HCT116 (cell line): Measurements from ENCODE around the gene HAX1. TPM values are rescaled to one million over a fixed set of nuclear protein-coding genes. Genes with fewer than 3 reads are reported as not detected.

ENCODE experiments used
- ATAC-seq: fragments of 200-7000 bp; cut with Tn5 transposase; 2 replicates; pipeline ENCODE4 v1.9.1; 2020; ENCODE audit warnings: mild to moderate bottlenecking, moderate library complexity
- BruUV-seq: library from RNA; stranded (reverse); fragments of 400-500 nt; replicated peaks from 2 replicates; lab custom pipeline; 2021; lab: Mats Ljungman, UMichigan
- CTCF ChIA-PET: fragments of 300-600 bp; sonication (Branson Sonifier 250); formaldehyde crosslinking; loops from one replicate; lab custom pipeline; 2021; ENCODE audit warnings: antibody characterized with exemption; lab: Charles Lee
- POLR2A ChIA-PET: fragments of 300-600, 350-600 bp; sonication (Branson Sonifier 250); formaldehyde crosslinking; loops from one replicate; lab custom pipeline; 2021; ENCODE audit warnings: antibody characterized with exemption; lab: Charles Lee
- RAD21 ChIA-PET, 2 experiments: fragments of 300-600 bp; sonication (Branson Sonifier 250); formaldehyde crosslinking; loops; one replicate each; lab custom pipeline; 2023; ENCODE audit warnings: low total read pairs in 2 of 2; ENCODE audit not compliant: uncharacterized antibody in 2 of 2, unreplicated experiment in 2 of 2, low non-redundant PET in 1 of 2; lab: Charles Lee
- DNase-seq: peaks from one replicate; pipeline ENCODE4 v3.0.0-alpha.2; 2010; ENCODE audit warnings: low read depth, low spot score
- H2AFZ ChIP-seq: fragments of 200-600 bp; shearing (Covaris generic), sonication (generic); 2 replicates; pipeline ENCODE4 v1.6.1; 2017; ENCODE audit warnings: low read depth, mixed run types, mixed read lengths, antibody characterized with exemption, low read length; ENCODE audit not compliant: poor library complexity, severe bottlenecking
- H3K27ac ChIP-seq: 2 replicates; pipeline ENCODE4 v1.5.1; 2012; ENCODE audit warnings: low read depth, low read length
- H3K27me3 ChIP-seq: fragments of 200-600 bp; sonication (generic); 2 replicates; pipeline ENCODE4 v1.6.1; 2016; ENCODE audit warnings: mixed run types, low read length, mixed read lengths; ENCODE audit not compliant: insufficient read depth
- H3K36me3 ChIP-seq, 2 experiments: fragments of 200-500 bp in 1 of 2; fragments of 200-600 bp in 1 of 2; sonication (Bioruptor generic) in 1 of 2; sonication (generic) in 1 of 2; 2 replicates each; pipeline versions ENCODE4 v1.5.1 to v1.6.1; 2014 to 2016; ENCODE audit warnings: low read length in 2 of 2, inconsistent platforms in 1 of 2, mixed read lengths in 1 of 2, mixed run types in 1 of 2; ENCODE audit not compliant: insufficient read depth in 2 of 2, control insufficient read depth in 1 of 2
- H3K4me1 ChIP-seq, 2 experiments: fragments of 200-600 bp in 1 of 2; sonication (generic) in 1 of 2; 2 replicates each; pipeline versions ENCODE4 v1.5.1 to v1.6.1; 2012 to 2017; ENCODE audit warnings: low read length in 2 of 2, inconsistent platforms in 1 of 2, mild to moderate bottlenecking in 1 of 2, mixed read lengths in 1 of 2, mixed run types in 1 of 2, moderate library complexity in 1 of 2; ENCODE audit not compliant: insufficient read depth in 2 of 2, control insufficient read depth in 1 of 2
- H3K4me2 ChIP-seq: fragments of 200-600 bp; sonication (generic); 2 replicates; pipeline ENCODE4 v1.6.1; 2017; ENCODE audit warnings: mixed run types, low read length, mixed read lengths
- H3K4me3 ChIP-seq, 2 experiments: fragments of 200-600 bp in 1 of 2; sonication (generic) in 1 of 2; replicated peaks in 1 of 2; 2 replicates each; pipeline ENCODE4 v1.5.1; 2011 to 2016; ENCODE audit warnings: low read length in 2 of 2, control low read depth in 1 of 2, low read depth in 1 of 2, mild to moderate bottlenecking in 1 of 2, mixed read lengths in 1 of 2, mixed run types in 1 of 2
- H3K79me2 ChIP-seq: fragments of 200-600 bp; sonication (generic); 2 replicates; pipeline ENCODE4 v1.6.1; 2017; ENCODE audit warnings: mild to moderate bottlenecking, mixed run types, low read length, moderate library complexity, mixed read lengths; ENCODE audit not compliant: insufficient read depth
- H3K9ac ChIP-seq: fragments of 200-600 bp; sonication (generic); 2 replicates; pipeline ENCODE4 v1.6.1; 2016; ENCODE audit warnings: low read length, mixed read lengths
- H3K9me2 ChIP-seq: fragments of 200-600 bp; sonication (generic), shearing (Covaris generic); 2 replicates; pipeline ENCODE4 v1.6.1; 2017; ENCODE audit warnings: mixed run types, mild to moderate bottlenecking, moderate library complexity; ENCODE audit not compliant: insufficient read depth
- H3K9me3 ChIP-seq, 2 experiments: fragments of 200-500 bp in 1 of 2; fragments of 200-600 bp in 1 of 2; sonication (Bioruptor generic) in 1 of 2; sonication (generic) in 1 of 2; 2 replicates each; pipeline ENCODE4 v1.6.1; 2014 to 2017; ENCODE audit warnings: low read length in 2 of 2, mixed read lengths in 2 of 2, inconsistent platforms in 1 of 2, low read depth in 1 of 2, mild to moderate bottlenecking in 1 of 2, mixed run types in 1 of 2, moderate library complexity in 1 of 2; ENCODE audit not compliant: control insufficient read depth in 1 of 2, insufficient read depth in 1 of 2
- H4K20me1 ChIP-seq: fragments of 200-600 bp; sonication (generic), shearing (Covaris generic); 2 replicates; pipeline ENCODE4 v1.6.1; 2017; ENCODE audit warnings: mixed run types, mild to moderate bottlenecking, moderate library complexity; ENCODE audit not compliant: insufficient read depth
- ATF3 ChIP-seq: IDR thresholded peaks from 2 replicates; pipeline ENCODE4 v1.6.1; 2012
- CBX3 ChIP-seq: IDR thresholded peaks from 2 replicates; pipeline ENCODE4 v1.6.1; 2012; ENCODE audit warnings: low read depth
- CTCF ChIP-seq, 3 experiments: fragments of 200-600 bp in 1 of 3; sonication (generic) in 1 of 3; IDR thresholded peaks in 2 of 3; conservative IDR thresholded peaks in 1 of 3; 2 replicates each; pipeline ENCODE4 v1.5.1; 2012 to 2017; ENCODE audit warnings: low read depth in 2 of 3, low read length in 2 of 3, antibody characterized with exemption in 1 of 3, borderline replicate concordance in 1 of 3, control low read depth in 1 of 3, mild to moderate bottlenecking in 1 of 3, mixed read lengths in 1 of 3, mixed run types in 1 of 3, moderate library complexity in 1 of 3; ENCODE audit not compliant: insufficient read depth in 1 of 3
- ELF1 ChIP-seq: IDR thresholded peaks from 2 replicates; pipeline ENCODE4 v1.6.1; 2012; ENCODE audit warnings: low read depth, borderline replicate concordance
- EZH2 ChIP-seq: fragments of 200-600 bp; sonication (generic); IDR thresholded peaks from 2 replicates; pipeline ENCODE4 v1.6.1; 2017; ENCODE audit warnings: antibody characterized with exemption, mixed run types
- EZH2phosphoT487 ChIP-seq: fragments of 200-600 bp; IDR thresholded peaks from 2 replicates; pipeline ENCODE4 v1.6.1; 2018; ENCODE audit warnings: antibody characterized with exemption, borderline replicate concordance
- FOSL1 ChIP-seq: IDR thresholded peaks from 2 replicates; pipeline ENCODE4 v1.6.1; 2012; ENCODE audit warnings: low read depth
- POLR2AphosphoS5 ChIP-seq: IDR thresholded peaks from 2 replicates; pipeline ENCODE4 v1.6.1; 2011; ENCODE audit warnings: mild to moderate bottlenecking, low read depth, low read length, moderate library complexity
- REST ChIP-seq: IDR thresholded peaks from 2 replicates; pipeline ENCODE4 v1.6.1; 2012; ENCODE audit warnings: low read depth
- YY1 ChIP-seq: IDR thresholded peaks from 2 replicates; pipeline ENCODE4 v1.6.1; 2011; ENCODE audit warnings: low read length, low read depth, moderate library complexity, mild to moderate bottlenecking; ENCODE audit not compliant: insufficient replicate concordance; ENCODE audit errors: extremely low read depth
- ZBTB33 ChIP-seq: IDR thresholded peaks from 2 replicates; pipeline ENCODE4 v1.6.1; 2011; ENCODE audit warnings: mild to moderate bottlenecking, low read length, moderate library complexity; ENCODE audit not compliant: insufficient replicate concordance; ENCODE audit errors: extremely low read depth
- intact Hi-C: fragments of 100-400 bp; cut with micrococcal nuclease; formaldehyde crosslinking; loops from 2 replicates; pipeline ENCODE4 v1.10.0; 2022
- total RNA-seq: library from RNA; stranded (reverse); gene quantifications from one replicate; pipeline ENCODE4 v1.2.1, GENCODE V29; 2021; ENCODE audit not compliant: unreplicated experiment

HAX1 gene
- total RNA-seq, 1 experiment from 2014 or later, result 93.6 TPM

GRCh38 chr1:154272999-154273563 lies 652 bp downstream of the HAX1 start:
- peak overlapping the region; percentile 92 for H3K9ac ChIP-seq
- ChIA-PET RAD21 (no interaction called here), CTCF (interaction anchor here (1.8 kb wide), 1 partner anchor 274 kb away, joined by 6 read pairs; no protein-coding TSS in a partner anchor), POLR2A (no interaction called here)
- H3K4me1 ChIP-seq, result peaks cover 3 to 16% of the 10 kb centered on the region in 2 experiments; a peak in 3 of 4 replicates
- peaks cover 13% of the 10 kb centered on the region for H3K79me2 ChIP-seq
- H3K9me2 ChIP-seq, result no peaks in the 10 kb centered on the region
- no peak overlapping the region for H2AFZ ChIP-seq
- peaks cover 20 to 26% of the 10 kb centered on the region in 2 experiments for H3K36me3 ChIP-seq
- DNase-seq (no peak), ATAC-seq (0 out of 2 replicates have a peak, but pooled peaks have one; percentile 8)
- BruUV-seq, result no TSS peak
- no peak for TF ChIP-seq FOSL1
- no peak for TF ChIP-seq CBX3
- TF ChIP-seq EZH2phosphoT487, result no peak
- no peak for TF ChIP-seq ZBTB33
- no peak for TF ChIP-seq REST
- no peak for TF ChIP-seq YY1
- TF ChIP-seq ELF1, result no peak
- TF ChIP-seq POLR2AphosphoS5, result no peak
- TF ChIP-seq CTCF (IDR thresholded peaks at IDR 0.05 in 2 of 3, conservative IDR thresholded peaks at IDR 0.05 in 1 of 3; ENCODE audit: borderline replicate concordance in 1 of 3, insufficient read depth in 1 of 3, low read depth in 2 of 3, low read length in 2 of 3), result no peak
- no peak for TF ChIP-seq ATF3
- no peak for TF ChIP-seq EZH2
- intact Hi-C loops, result loop anchor here (1.0 to 5.0 kb wide), 3 partner anchors 74 to 921 kb away; no protein-coding TSS in a partner anchor
- H3K4me2 ChIP-seq, result peak overlapping the region; percentile 95
- peak overlapping the region; percentile 73 for H3K27ac ChIP-seq
- peak overlapping the region; percentile 78 to 97 for H3K4me3 ChIP-seq
- no peaks in the 10 kb centered on the region for H3K27me3 ChIP-seq
- H3K9me3 ChIP-seq, result no peaks in the 10 kb centered on the region
- H4K20me1 ChIP-seq, result no peaks in the 10 kb centered on the region
